Coronary artery (tissue), 2 donors: ENCODE data around the gene ABCA10.

Experiments
- DNase-seq: peaks from one replicate; pipeline ENCODE4 v3.0.0-alpha.2; 2017; ENCODE audit warnings: low spot score
- H3K27ac ChIP-seq, 2 donors: fragments of 200-600 bp; sonication (generic); one replicate each; pipeline ENCODE4 v1.5.1; 2016 to 2019
- H3K4me3 ChIP-seq: fragments of 200-600 bp; sonication (generic); 2 replicates; pipeline ENCODE4 v1.5.1; 2016; ENCODE audit warnings: mild to moderate bottlenecking, moderate library complexity
- TF ChIP-seq, protein P1 (sequence below): fragments of 200-600 bp; sonication (generic); IDR thresholded peaks from one replicate; pipeline ENCODE4 v1.5.1; 2019; ENCODE audit warnings: antibody characterized with exemption

Gene ABCA10

DNA sequence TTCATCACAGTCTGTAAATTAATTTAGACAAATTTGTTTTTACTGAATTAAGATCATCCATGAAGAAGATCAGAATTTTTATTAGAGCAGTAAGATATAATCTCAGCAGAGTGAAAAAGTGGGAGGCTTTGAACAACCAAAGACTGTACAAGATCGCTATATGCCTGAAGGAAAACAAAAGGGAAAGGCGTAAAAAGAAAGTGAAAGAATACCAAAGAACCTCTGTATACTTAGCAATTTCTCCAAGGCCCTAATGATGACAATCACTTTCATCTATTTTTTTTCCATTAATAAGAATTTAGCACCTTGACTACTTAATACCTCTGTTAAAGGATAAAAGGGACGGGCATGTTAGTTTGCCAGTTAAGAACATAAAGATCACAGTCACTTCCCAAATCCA lies 38.6 kb upstream of the ABCA10 start:
- DNase-seq = no peak
- Histone ChIP-seq H3K4me3 (no peak overlapping the region), H3K27ac (no peak overlapping the region)
- TF ChIP-seq, protein P1, sequence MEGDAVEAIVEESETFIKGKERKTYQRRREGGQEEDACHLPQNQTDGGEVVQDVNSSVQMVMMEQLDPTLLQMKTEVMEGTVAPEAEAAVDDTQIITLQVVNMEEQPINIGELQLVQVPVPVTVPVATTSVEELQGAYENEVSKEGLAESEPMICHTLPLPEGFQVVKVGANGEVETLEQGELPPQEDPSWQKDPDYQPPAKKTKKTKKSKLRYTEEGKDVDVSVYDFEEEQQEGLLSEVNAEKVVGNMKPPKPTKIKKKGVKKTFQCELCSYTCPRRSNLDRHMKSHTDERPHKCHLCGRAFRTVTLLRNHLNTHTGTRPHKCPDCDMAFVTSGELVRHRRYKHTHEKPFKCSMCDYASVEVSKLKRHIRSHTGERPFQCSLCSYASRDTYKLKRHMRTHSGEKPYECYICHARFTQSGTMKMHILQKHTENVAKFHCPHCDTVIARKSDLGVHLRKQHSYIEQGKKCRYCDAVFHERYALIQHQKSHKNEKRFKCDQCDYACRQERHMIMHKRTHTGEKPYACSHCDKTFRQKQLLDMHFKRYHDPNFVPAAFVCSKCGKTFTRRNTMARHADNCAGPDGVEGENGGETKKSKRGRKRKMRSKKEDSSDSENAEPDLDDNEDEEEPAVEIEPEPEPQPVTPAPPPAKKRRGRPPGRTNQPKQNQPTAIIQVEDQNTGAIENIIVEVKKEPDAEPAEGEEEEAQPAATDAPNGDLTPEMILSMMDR = no peak

- no peak for DNase-seq
Measured at GRCh38 chr17:69265873-69266272, 37.2 kb upstream of the ABCA10 start.

DNA sequence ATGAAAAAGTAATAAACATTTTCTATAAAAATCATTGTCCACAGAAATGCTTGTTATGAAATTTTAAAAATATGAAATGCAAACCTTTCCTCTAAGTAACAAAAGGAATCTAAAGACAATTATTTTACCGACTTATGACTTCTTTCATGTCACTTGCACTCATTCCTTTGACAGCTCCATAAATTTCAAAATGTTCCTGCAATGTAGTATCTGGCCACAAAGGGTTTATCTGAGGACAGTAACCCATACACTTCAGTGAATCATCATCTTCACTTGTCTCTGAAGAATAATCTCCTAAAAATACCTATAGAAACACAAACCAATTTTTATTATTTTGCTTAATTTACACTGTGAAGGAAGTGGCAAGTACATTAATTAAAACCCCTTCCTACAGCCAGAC lies 25.6 kb upstream of the ABCA10 start:
- Histone ChIP-seq H3K4me3 (no peak overlapping the region), H3K27ac (no peak overlapping the region)
- TF ChIP-seq, protein P1 = no peak
- DNase-seq = no peak

More at GRCh38 chr17:69265873-69266272, 37.2 kb upstream of the ABCA10 start:
- TF ChIP-seq, protein P1 = no peak
- Histone ChIP-seq H3K27ac (no peak overlapping the region), H3K4me3 (no peak overlapping the region)

GRCh38 chr17:69250641-69251040 lies 22.0 kb upstream of the ABCA10 start:
- H3K27ac ChIP-seq = no peak overlapping the region
- DNase-seq = no peak
- H3K4me3 ChIP-seq = no peak overlapping the region
- TF ChIP-seq, protein P1 = no peak

DNA sequence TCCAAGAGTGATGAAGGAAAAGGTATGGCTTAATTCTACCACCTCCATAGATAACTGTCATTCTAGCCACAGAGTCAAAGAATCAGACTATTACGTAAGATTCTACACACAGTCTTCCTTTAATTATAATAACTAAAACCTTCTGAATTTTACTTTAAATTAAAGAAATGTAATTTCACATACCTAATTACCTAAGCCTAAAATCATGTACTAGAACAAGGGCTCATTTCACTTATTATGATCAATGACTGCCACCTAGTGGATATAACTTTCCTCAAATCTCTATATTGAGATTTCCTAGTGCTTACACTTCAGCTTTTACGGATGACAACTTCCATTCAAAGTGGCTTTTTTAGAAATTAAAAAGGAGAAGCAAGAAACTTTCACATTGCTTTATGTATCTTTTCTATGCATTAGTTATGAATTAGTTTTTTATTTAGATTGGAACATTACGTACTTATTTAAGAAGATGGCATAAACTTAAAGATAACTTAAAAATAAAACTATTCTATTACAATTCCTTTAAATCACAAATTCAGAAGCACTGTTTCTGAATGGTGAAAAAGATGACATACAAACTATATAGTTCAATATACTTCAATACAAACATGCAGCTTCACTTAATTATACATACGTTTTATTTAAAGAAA lies 18.2 kb upstream of the ABCA10 start:
- TF ChIP-seq, protein P1 = peak; percentile 31
- H3K27ac ChIP-seq = no peak overlapping the region
- no peak overlapping the region for H3K4me3 ChIP-seq
- no peak for DNase-seq

DNA sequence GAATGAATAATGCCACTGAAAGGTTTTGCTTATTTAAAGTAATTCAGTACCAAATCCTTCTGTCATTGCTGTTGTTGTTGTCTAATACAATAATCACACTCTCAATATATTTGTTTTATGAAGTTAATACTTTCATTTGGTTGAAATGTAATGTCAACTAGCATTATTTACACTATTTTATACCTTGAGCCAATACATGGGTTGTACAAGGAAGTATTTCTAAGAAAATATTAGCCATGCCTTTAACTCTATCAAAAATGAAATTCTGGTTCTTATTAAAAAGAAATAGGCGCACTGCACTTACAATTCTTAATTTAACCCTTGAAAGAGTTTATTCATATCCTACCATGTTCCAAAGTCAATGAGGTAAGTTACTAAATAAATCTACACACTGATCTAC lies 17.6 kb upstream of the ABCA10 start:
- TF ChIP-seq, protein P1 = no peak
- Histone ChIP-seq H3K4me3 (no peak overlapping the region), H3K27ac (no peak overlapping the region)
- no peak for DNase-seq

DNA sequence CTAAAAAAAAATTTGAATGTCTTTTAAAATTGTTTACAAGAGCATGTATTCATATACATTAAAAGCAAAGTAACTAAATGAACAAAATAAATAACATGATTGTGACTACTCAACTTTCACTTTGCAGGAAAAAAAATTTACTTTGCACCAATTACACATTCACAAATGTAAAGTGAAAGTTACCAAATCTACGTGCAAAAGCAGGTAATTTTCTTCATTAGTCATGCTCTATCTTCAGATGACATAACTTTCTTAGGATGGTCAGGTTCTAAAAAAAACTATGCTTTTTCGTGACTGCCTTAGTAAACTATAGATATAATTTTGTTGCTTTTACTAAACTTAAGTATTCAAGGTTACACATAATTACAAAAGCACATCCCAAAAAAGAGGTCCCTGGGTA lies 17.0 kb upstream of the ABCA10 start:
- TF ChIP-seq, protein P1 = no peak
- H3K27ac ChIP-seq = no peak overlapping the region
- no peak overlapping the region for H3K4me3 ChIP-seq
- DNase-seq = no peak
